GM12878 (cell line): ENCODE measurements around the gene MEGF11. TPM values are rescaled to one million over a fixed set of nuclear protein-coding genes. Genes with fewer than 3 reads are reported as not detected.

Experiments
- ATAC-seq: fragments of 200-7000 bp; cut with Tn5 transposase; 3 replicates; pipeline ENCODE4 v1.9.1; 2020; ENCODE audit warnings: mild to moderate bottlenecking, moderate library complexity
- BruUV-seq: library from RNA; stranded (reverse); fragments of 400-500 nt; replicated peaks from 2 replicates; lab custom pipeline; 2021; lab: Mats Ljungman, UMichigan
- CTCF ChIA-PET: fragments of 300-600 bp; sonication (Branson Sonifier 250); formaldehyde crosslinking; extraction: SDS; loops from one replicate; lab custom pipeline; 2021; ENCODE audit warnings: inconsistent platforms; lab: Yijun Ruan, JAX
- POLR2A ChIA-PET: fragments of 350-600 bp; formaldehyde crosslinking; extraction: SDS; loops from one replicate; lab custom pipeline; 2021; ENCODE audit warnings: inconsistent platforms; lab: Charles Lee
- RAD21 ChIA-PET: fragments of 300-600 bp; sonication (Branson Sonifier 250); formaldehyde crosslinking; loops from one replicate; lab custom pipeline; 2023; ENCODE audit warnings: antibody characterized with exemption; ENCODE audit not compliant: unreplicated experiment; lab: Charles Lee
- SMC1A ChIA-PET: fragments of 300-600 bp; sonication (Branson Sonifier 250); formaldehyde crosslinking; loops from one replicate; lab custom pipeline; 2023; ENCODE audit not compliant: unreplicated experiment, uncharacterized antibody; lab: Charles Lee
- DNase-seq: peaks from one replicate; pipeline ENCODE4 v3.0.0-alpha.2; 2011; ENCODE audit warnings: low read depth, low spot score
- FAIRE-seq: peaks from 3 replicates; lab custom pipeline; 2011; peaks lifted over from hg19 to GRCh38; lab: Jason Lieb, UNC
- H2AFZ ChIP-seq: 2 replicates; pipeline ENCODE4 v1.6.0; 2011; ENCODE audit warnings: low read depth, low read length, control low read depth; ENCODE audit not compliant: control insufficient read depth
- H3K27ac ChIP-seq: 2 replicates; pipeline ENCODE4 v1.5.1; 2011; ENCODE audit warnings: control low read depth; ENCODE audit not compliant: control insufficient read depth, insufficient read depth
- H3K27me3 ChIP-seq, 2 experiments: replicated peaks in 1 of 2; 2 replicates each; pipeline versions ENCODE4 v1.6.0 to v1.6.1; 2011; ENCODE audit warnings: low read length in 1 of 2; ENCODE audit not compliant: control insufficient read depth in 2 of 2, insufficient read depth in 2 of 2
- H3K36me3 ChIP-seq, 2 experiments: 2 replicates each; pipeline ENCODE4 v1.5.1; 2011; ENCODE audit warnings: low read length in 1 of 2; ENCODE audit not compliant: control insufficient read depth in 2 of 2, insufficient read depth in 2 of 2
- H3K4me1 ChIP-seq: 2 replicates; pipeline ENCODE4 v1.6.1; 2011; ENCODE audit warnings: mild to moderate bottlenecking, low read length, moderate library complexity, mixed read lengths; ENCODE audit not compliant: control insufficient read depth, insufficient read depth
- H3K4me2 ChIP-seq: 2 replicates; pipeline ENCODE4 v1.6.0; 2011; ENCODE audit warnings: control low read depth; ENCODE audit not compliant: control insufficient read depth, insufficient read depth
- H3K4me3 ChIP-seq: fragments of 200-600 bp; sonication (generic); 2 replicates; pipeline ENCODE4 v1.5.1; 2016
- H3K79me2 ChIP-seq: 2 replicates; pipeline ENCODE4 v1.6.0; 2011; ENCODE audit warnings: low read length; ENCODE audit not compliant: control insufficient read depth, insufficient read depth
- H3K9ac ChIP-seq: 2 replicates; pipeline ENCODE4 v1.8.0; 2011; ENCODE audit warnings: low read length, control low read depth, mixed read lengths; ENCODE audit not compliant: control insufficient read depth, insufficient read depth
- H3K9me3 ChIP-seq: replicated peaks from 3 replicates; pipeline ENCODE4 v1.5.1; 2011; ENCODE audit warnings: mild to moderate bottlenecking, low read length; ENCODE audit not compliant: control insufficient read depth, insufficient read depth
- H4K20me1 ChIP-seq: 2 replicates; pipeline ENCODE4 v1.6.0; 2011; ENCODE audit not compliant: control insufficient read depth, insufficient read depth
- CBX3 ChIP-seq: fragments of 200-600 bp; sonication (generic); IDR thresholded peaks from 2 replicates; pipeline ENCODE4 v1.6.1; 2016; ENCODE audit warnings: low read depth, borderline replicate concordance
- CHD1 ChIP-seq: IDR thresholded peaks from 2 replicates; pipeline ENCODE4 v1.6.1; 2012; ENCODE audit warnings: low read depth, low read length, improper control_type of control experiment
- EGR1 ChIP-seq, 2 experiments: IDR thresholded peaks; 1 replicate in 1 of 2; 2 replicates in 1 of 2; pipeline ENCODE4 v1.6.1; 2011 to 2012; ENCODE audit warnings: low read depth in 2 of 2, low read length in 2 of 2, borderline replicate concordance in 1 of 2, mild to moderate bottlenecking in 1 of 2, moderate library complexity in 1 of 2
- LARP7 ChIP-seq: fragments of 450-650 bp; IDR thresholded peaks from 2 replicates; pipeline ENCODE4 v1.6.1; 2017; ENCODE audit warnings: mild to moderate bottlenecking
- MEF2A ChIP-seq: IDR thresholded peaks from 2 replicates; pipeline ENCODE4 v1.6.1; 2011; ENCODE audit warnings: low read depth, mild to moderate bottlenecking, low read length, moderate library complexity; ENCODE audit not compliant: insufficient read depth
- MYC ChIP-seq: IDR thresholded peaks from 2 replicates; pipeline ENCODE4 v1.6.1; 2011; ENCODE audit warnings: mild to moderate bottlenecking, low read length, moderate library complexity, inconsistent platforms; ENCODE audit not compliant: insufficient read depth, insufficient replicate concordance, insufficient read length, severe bottlenecking
- POLR2A ChIP-seq: IDR thresholded peaks from 2 replicates; pipeline ENCODE4 v1.6.1; 2011; ENCODE audit warnings: low read depth, mild to moderate bottlenecking, low read length
- SMAD1 ChIP-seq: fragments of 450-650 bp; IDR thresholded peaks from 2 replicates; pipeline ENCODE4 v1.6.1; 2018; ENCODE audit warnings: mild to moderate bottlenecking, low read depth; ENCODE audit not compliant: partially characterized antibody
- SMAD5 ChIP-seq: IDR thresholded peaks from 2 replicates; pipeline ENCODE4 v1.6.1; 2016; ENCODE audit warnings: antibody characterized with exemption, low read depth
- SUZ12 ChIP-seq: fragments of 200-600 bp; sonication (generic); IDR thresholded peaks from one replicate; pipeline ENCODE4 v1.6.1; 2018; ENCODE audit warnings: antibody characterized with exemption, mild to moderate bottlenecking; ENCODE audit not compliant: unreplicated experiment
- USF2 ChIP-seq: IDR thresholded peaks from 2 replicates; pipeline ENCODE4 v1.6.1; 2011; ENCODE audit warnings: low read depth, low read length, improper control_type of control experiment, borderline replicate concordance
- WGBS: methylation state at CpG from one replicate; pipeline ENCODE4 v1.1.6; 2016; ENCODE audit warnings: low lambda C conversion rate; ENCODE audit not compliant: insufficient replicate concordance, insufficient coverage; ENCODE audit errors: missing lambda C conversion rate; 5-methylcytosine and 5-hydroxymethylcytosine counted together
- in situ Hi-C: fragments of 300-500 bp; cut with MboI; formaldehyde crosslinking; loops from 9 replicates; pipeline ENCODE4 v1.14.3; 2018; ENCODE audit warnings: mixed read lengths
- intact Hi-C: fragments of 100-400 bp; cut with micrococcal nuclease; formaldehyde crosslinking; loops from one replicate; pipeline ENCODE4 v1.14.2; 2022; ENCODE audit not compliant: unreplicated experiment
- polyA plus RNA-seq, 11 experiments: library from polyadenylated mRNA; depleted of rRNA in 4 of 11; unstranded in 6 of 11; stranded (reverse) in 5 of 11; fragments of >200 nt; fragmentation: Nextera tagmentation in 4 of 11; fragmentation: Illumina TruSeq in 1 of 11; extraction: Ambion mirVana in 4 of 11; extraction: Trizol in 1 of 11; gene quantifications; 1 replicate in 1 of 11; 2 replicates in 10 of 11; pipeline versions ENCODE4 v1.2.1 to v1.2.3, GENCODE V29; 2011 to 2016; ENCODE audit warnings: inconsistent platforms in 2 of 11, missing spikeins in 2 of 11, low read depth in 1 of 11
- total RNA-seq, 4 experiments: library from RNA; depleted of rRNA in 3 of 4; stranded (reverse); fragments of >200 nt in 3 of 4; fragmentation: Illumina TruSeq in 1 of 4; extraction: Trizol in 1 of 4; gene quantifications; 2 replicates each; pipeline versions ENCODE4 v1.2.1 to v1.2.3, GENCODE V29; 2013 to 2021
- TF ChIP-seq, protein P1 (sequence below): fragments of 450-650 bp; IDR thresholded peaks from 2 replicates; pipeline ENCODE4 v1.6.1; 2016; ENCODE audit warnings: mild to moderate bottlenecking, moderate library complexity, borderline replicate concordance
- TF ChIP-seq, protein P2 (sequence below): fragments of 450-650 bp; IDR thresholded peaks from 2 replicates; pipeline ENCODE4 v1.6.1; 2017; ENCODE audit warnings: mild to moderate bottlenecking, moderate library complexity

The MEGF11 gene
- total and polyA plus RNA-seq, 10 of the 15 experiments (the other 5 are each of a cell fraction or from before 2014, with no cell fraction given), result 0.03 to 1.7 (median 0.49) TPM

GRCh38 chr15:66198757-66199156 is 54.8 kb downstream of the MEGF11 start:
- H4K20me1 ChIP-seq, result no peaks in the 10 kb centered on the region
- FAIRE-seq (no peak), ATAC-seq (no peak), DNase-seq (no peak)
- SMC1A ChIA-PET, result interaction anchor here (0.6 kb wide), 1 partner anchor 57 kb away, joined by 3 read pairs; no protein-coding TSS in a partner anchor
- H3K9me3 ChIP-seq, result no peaks in the 10 kb centered on the region
- no peak overlapping the region for H3K27ac ChIP-seq
- H3K36me3 ChIP-seq, result no peaks in the 10 kb centered on the region
- H3K4me3 ChIP-seq, result no peak overlapping the region
- intact Hi-C loops (no loop called here), in situ Hi-C loops (no loop called here)
- no peak overlapping the region for H2AFZ ChIP-seq
- CTCF ChIA-PET, result no interaction called here
- no peaks in the 10 kb centered on the region for H3K4me1 ChIP-seq
- RAD21 ChIA-PET, result no interaction called here
- POLR2A ChIA-PET, result no interaction called here
- WGBS, result 26% methylated on average over 2 of the region's 2 CpGs
- TF ChIP-seq SMAD1 (no peak), MEF2A (no peak), POLR2A (no peak), MYC (no peak), SMAD5 (no peak), CHD1 (no peak), EGR1 (IDR thresholded peaks at IDR 0.05; ENCODE audit: borderline replicate concordance in 1 of 2, low read depth in 2 of 2, low read length in 2 of 2) (no peak), USF2 (no peak), CBX3 (no peak), SUZ12 (no peak), LARP7 (no peak)
- TF ChIP-seq, protein P1, sequence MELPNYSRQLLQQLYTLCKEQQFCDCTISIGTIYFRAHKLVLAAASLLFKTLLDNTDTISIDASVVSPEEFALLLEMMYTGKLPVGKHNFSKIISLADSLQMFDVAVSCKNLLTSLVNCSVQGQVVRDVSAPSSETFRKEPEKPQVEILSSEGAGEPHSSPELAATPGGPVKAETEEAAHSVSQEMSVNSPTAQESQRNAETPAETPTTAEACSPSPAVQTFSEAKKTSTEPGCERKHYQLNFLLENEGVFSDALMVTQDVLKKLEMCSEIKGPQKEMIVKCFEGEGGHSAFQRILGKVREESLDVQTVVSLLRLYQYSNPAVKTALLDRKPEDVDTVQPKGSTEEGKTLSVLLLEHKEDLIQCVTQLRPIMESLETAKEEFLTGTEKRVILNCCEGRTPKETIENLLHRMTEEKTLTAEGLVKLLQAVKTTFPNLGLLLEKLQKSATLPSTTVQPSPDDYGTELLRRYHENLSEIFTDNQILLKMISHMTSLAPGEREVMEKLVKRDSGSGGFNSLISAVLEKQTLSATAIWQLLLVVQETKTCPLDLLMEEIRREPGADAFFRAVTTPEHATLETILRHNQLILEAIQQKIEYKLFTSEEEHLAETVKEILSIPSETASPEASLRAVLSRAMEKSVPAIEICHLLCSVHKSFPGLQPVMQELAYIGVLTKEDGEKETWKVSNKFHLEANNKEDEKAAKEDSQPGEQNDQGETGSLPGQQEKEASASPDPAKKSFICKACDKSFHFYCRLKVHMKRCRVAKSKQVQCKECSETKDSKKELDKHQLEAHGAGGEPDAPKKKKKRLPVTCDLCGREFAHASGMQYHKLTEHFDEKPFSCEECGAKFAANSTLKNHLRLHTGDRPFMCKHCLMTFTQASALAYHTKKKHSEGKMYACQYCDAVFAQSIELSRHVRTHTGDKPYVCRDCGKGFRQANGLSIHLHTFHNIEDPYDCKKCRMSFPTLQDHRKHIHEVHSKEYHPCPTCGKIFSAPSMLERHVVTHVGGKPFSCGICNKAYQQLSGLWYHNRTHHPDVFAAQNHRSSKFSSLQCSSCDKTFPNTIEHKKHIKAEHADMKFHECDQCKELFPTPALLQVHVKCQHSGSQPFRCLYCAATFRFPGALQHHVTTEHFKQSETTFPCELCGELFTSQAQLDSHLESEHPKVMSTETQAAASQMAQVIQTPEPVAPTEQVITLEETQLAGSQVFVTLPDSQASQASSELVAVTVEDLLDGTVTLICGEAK, result no peak
- TF ChIP-seq, protein P2, sequence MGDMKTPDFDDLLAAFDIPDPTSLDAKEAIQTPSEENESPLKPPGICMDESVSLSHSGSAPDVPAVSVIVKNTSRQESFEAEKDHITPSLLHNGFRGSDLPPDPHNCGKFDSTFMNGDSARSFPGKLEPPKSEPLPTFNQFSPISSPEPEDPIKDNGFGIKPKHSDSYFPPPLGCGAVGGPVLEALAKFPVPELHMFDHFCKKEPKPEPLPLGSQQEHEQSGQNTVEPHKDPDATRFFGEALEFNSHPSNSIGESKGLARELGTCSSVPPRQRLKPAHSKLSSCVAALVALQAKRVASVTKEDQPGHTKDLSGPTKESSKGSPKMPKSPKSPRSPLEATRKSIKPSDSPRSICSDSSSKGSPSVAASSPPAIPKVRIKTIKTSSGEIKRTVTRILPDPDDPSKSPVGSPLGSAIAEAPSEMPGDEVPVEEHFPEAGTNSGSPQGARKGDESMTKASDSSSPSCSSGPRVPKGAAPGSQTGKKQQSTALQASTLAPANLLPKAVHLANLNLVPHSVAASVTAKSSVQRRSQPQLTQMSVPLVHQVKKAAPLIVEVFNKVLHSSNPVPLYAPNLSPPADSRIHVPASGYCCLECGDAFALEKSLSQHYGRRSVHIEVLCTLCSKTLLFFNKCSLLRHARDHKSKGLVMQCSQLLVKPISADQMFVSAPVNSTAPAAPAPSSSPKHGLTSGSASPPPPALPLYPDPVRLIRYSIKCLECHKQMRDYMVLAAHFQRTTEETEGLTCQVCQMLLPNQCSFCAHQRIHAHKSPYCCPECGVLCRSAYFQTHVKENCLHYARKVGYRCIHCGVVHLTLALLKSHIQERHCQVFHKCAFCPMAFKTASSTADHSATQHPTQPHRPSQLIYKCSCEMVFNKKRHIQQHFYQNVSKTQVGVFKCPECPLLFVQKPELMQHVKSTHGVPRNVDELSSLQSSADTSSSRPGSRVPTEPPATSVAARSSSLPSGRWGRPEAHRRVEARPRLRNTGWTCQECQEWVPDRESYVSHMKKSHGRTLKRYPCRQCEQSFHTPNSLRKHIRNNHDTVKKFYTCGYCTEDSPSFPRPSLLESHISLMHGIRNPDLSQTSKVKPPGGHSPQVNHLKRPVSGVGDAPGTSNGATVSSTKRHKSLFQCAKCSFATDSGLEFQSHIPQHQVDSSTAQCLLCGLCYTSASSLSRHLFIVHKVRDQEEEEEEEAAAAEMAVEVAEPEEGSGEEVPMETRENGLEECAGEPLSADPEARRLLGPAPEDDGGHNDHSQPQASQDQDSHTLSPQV, result no peak
- no TSS peak for BruUV-seq
- H3K79me2 ChIP-seq, result no peaks in the 10 kb centered on the region
- no peak overlapping the region for H3K9ac ChIP-seq
- no peak overlapping the region for H3K4me2 ChIP-seq
- no peaks in the 10 kb centered on the region; a peak in 1 of 4 replicates for H3K27me3 ChIP-seq
